HCT116 (cell line): Measurements from ENCODE around the gene CBX5.

Experiments
- ATF3 ChIP-seq: IDR thresholded peaks from 2 replicates; pipeline ENCODE4 v1.6.1; 2012
- CBX3 ChIP-seq: IDR thresholded peaks from 2 replicates; pipeline ENCODE4 v1.6.1; 2012; ENCODE audit warnings: low read depth
- CTCF ChIP-seq, 3 experiments: fragments of 200-600 bp in 1 of 3; sonication (generic) in 1 of 3; IDR thresholded peaks in 2 of 3; conservative IDR thresholded peaks in 1 of 3; 2 replicates each; pipeline ENCODE4 v1.5.1; 2012 to 2017; ENCODE audit warnings: low read depth in 2 of 3, low read length in 2 of 3, antibody characterized with exemption in 1 of 3, borderline replicate concordance in 1 of 3, control low read depth in 1 of 3, mild to moderate bottlenecking in 1 of 3, mixed read lengths in 1 of 3, mixed run types in 1 of 3, moderate library complexity in 1 of 3; ENCODE audit not compliant: insufficient read depth in 1 of 3
- EGR1 ChIP-seq: IDR thresholded peaks from 2 replicates; pipeline ENCODE4 v1.6.1; 2012; ENCODE audit warnings: low read depth
- EZH2 ChIP-seq: fragments of 200-600 bp; sonication (generic); IDR thresholded peaks from 2 replicates; pipeline ENCODE4 v1.6.1; 2017; ENCODE audit warnings: antibody characterized with exemption, mixed run types
- EZH2phosphoT487 ChIP-seq: fragments of 200-600 bp; IDR thresholded peaks from 2 replicates; pipeline ENCODE4 v1.6.1; 2018; ENCODE audit warnings: antibody characterized with exemption, borderline replicate concordance
- MAX ChIP-seq: IDR thresholded peaks from 2 replicates; pipeline ENCODE4 v1.6.1; 2012
- POLR2A ChIP-seq: IDR thresholded peaks from 2 replicates; pipeline ENCODE4 v1.7.0; 2011; ENCODE audit warnings: borderline replicate concordance; ENCODE audit not compliant: insufficient read depth, insufficient read length; ENCODE audit errors: extremely low read depth
- POLR2AphosphoS5 ChIP-seq: IDR thresholded peaks from 2 replicates; pipeline ENCODE4 v1.6.1; 2011; ENCODE audit warnings: mild to moderate bottlenecking, low read depth, low read length, moderate library complexity
- RAD21 ChIP-seq: IDR thresholded peaks from 2 replicates; pipeline ENCODE4 v1.6.1; 2012; ENCODE audit warnings: low read depth, mild to moderate bottlenecking
- SIN3A ChIP-seq: IDR thresholded peaks from 2 replicates; pipeline ENCODE4 v1.6.1; 2012; ENCODE audit warnings: low read depth
- TCF7L2 ChIP-seq: IDR thresholded peaks from 2 replicates; pipeline ENCODE4 v1.7.0; 2011; ENCODE audit warnings: borderline replicate concordance, inconsistent platforms; ENCODE audit not compliant: insufficient read depth, insufficient read length; ENCODE audit errors: extremely low read depth
- ZNF274 ChIP-seq: fragments of 200-500 bp; sonication (Bioruptor generic); IDR thresholded peaks from 2 replicates; pipeline ENCODE4 v1.6.1; 2014; ENCODE audit warnings: mild to moderate bottlenecking, low read depth, low read length, inconsistent platforms

- TF ChIP-seq TCF7L2 (no peak), CTCF (IDR thresholded peaks at IDR 0.05 in 2 of 3, conservative IDR thresholded peaks at IDR 0.05 in 1 of 3; ENCODE audit: borderline replicate concordance in 1 of 3, insufficient read depth in 1 of 3, low read depth in 2 of 3, low read length in 2 of 3) (no peak), POLR2AphosphoS5 (no peak), RAD21 (no peak), POLR2A (no peak), EZH2phosphoT487 (no peak), EZH2 (no peak), ZNF274 (no peak), MAX (no peak), EGR1 (no peak), CBX3 (no peak), ATF3 (no peak), SIN3A (no peak)
Observed at GRCh38 chr12:54220567-54220966, 59.4 kb downstream of the CBX5 start.
